GM12874 (cell line): ENCODE measurements around the gene CT83.

Experiments
- CTCF ChIP-seq: IDR thresholded peaks from 2 replicates; pipeline ENCODE4 v1.5.1; 2011; ENCODE audit warnings: low read depth, mild to moderate bottlenecking, control low read depth, low read length, moderate library complexity; ENCODE audit not compliant: insufficient read depth

CT83 gene

GRCh38 chrX:116462822-116463221 lies at the start of gene CT83:
Gene CT83 (minus strand): TSS chrX:116462976. CDS start chrX:116462856, 120 bp downstream.
- no peak for TF ChIP-seq CTCF

- no peak for TF ChIP-seq CTCF
Measured at GRCh38 chrX:116499780-116500179, 37.0 kb upstream of the CT83 start.

GRCh38 chrX:116493271-116493670 lies 30.5 kb upstream of the CT83 start:
- TF ChIP-seq CTCF, result no peak

- no peak for TF ChIP-seq CTCF
Measured at GRCh38 chrX:116490104-116490503, 27.3 kb upstream of the CT83 start.

GRCh38 chrX:116480059-116480458 lies 17.3 kb upstream of the CT83 start:
- no peak for TF ChIP-seq CTCF

GRCh38 chrX:116449156-116449555 lies 13.6 kb downstream of the CT83 start:
- no peak for TF ChIP-seq CTCF

DNA sequence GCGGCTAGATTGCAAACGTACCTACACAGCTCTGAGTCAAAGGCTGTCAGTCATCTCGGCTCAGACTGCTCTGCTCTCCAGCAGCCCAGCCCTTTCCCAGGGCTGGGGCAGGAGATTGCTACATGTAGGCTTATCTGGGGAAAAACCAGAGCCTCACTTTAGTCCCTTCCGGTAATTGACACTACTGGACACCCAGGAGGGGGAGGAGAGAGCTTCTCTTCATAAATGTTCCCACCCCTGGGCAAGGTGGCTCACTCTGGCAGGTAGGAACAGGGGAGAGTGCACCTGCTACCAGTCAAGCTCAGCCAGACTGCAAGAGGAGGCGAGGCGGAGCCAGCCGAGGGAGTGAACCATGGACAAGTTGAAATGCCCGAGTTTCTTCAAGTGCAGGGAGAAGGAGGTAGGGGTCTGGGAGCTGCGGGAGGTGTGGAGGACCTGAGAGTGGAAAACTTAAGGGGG lies 26.4 kb downstream of the CT83 start, which contains the start of gene SLC6A14:
Gene SLC6A14, plus strand, starts transcription at position 249 of the 459 bp plus-strand sequence. Its CDS starts 104 bp downstream, at position 353.
- TF ChIP-seq CTCF, result no peak
